H1 (cell line): ENCODE data around the gene YIPF2. TPM values are rescaled to one million over a fixed set of nuclear protein-coding genes. Genes with fewer than 3 reads are reported as not detected.

Source experiments
- CTCF ChIA-PET: fragments of 300-600 bp; sonication (Branson Sonifier 250); formaldehyde crosslinking; loops from one replicate; lab custom pipeline; 2021; ENCODE audit not compliant: partially characterized antibody; lab: Charles Lee
- POLR2A ChIA-PET: fragments of 300-600 bp; sonication (Branson Sonifier 250); formaldehyde crosslinking; loops from one replicate; lab custom pipeline; 2021; ENCODE audit warnings: inconsistent platforms; ENCODE audit not compliant: partially characterized antibody; lab: Charles Lee
- DNase-seq, 2 experiments: peaks; one replicate each; pipeline versions ENCODE4 v3.0.0 to v3.0.0-alpha.2; 2010 to 2022; ENCODE audit warnings: low spot score in 2 of 2, low read depth in 1 of 2, mixed read lengths in 1 of 2
- FAIRE-seq: peaks from 2 replicates; lab custom pipeline; 2011; peaks lifted over from hg19 to GRCh38; lab: Jason Lieb, UNC
- H2AFZ ChIP-seq: 2 replicates; pipeline ENCODE4 v1.8.1; 2012; ENCODE audit warnings: low read length, inconsistent platforms
- H2AK5ac ChIP-seq: 2 replicates; pipeline ENCODE4 v1.6.1; 2013; ENCODE audit warnings: low read depth, low read length
- H2BK120ac ChIP-seq: replicated peaks from 2 replicates; pipeline ENCODE3; 2013; ENCODE audit warnings: low read depth, low read length, inconsistent platforms
- H2BK12ac ChIP-seq: 2 replicates; pipeline ENCODE4 v1.6.1; 2013; ENCODE audit warnings: low read depth, low read length
- H2BK15ac ChIP-seq: 2 replicates; pipeline ENCODE4 v1.6.1; 2013; ENCODE audit warnings: low read length
- H2BK20ac ChIP-seq: 2 replicates; pipeline ENCODE4 v1.6.1; 2013; ENCODE audit warnings: low read length
- H2BK5ac ChIP-seq: 2 replicates; pipeline ENCODE4 v1.6.1; 2013; ENCODE audit warnings: low read depth, low read length
- H3K14ac ChIP-seq: 2 replicates; pipeline ENCODE4 v1.6.1; 2013; ENCODE audit warnings: inconsistent platforms; ENCODE audit not compliant: insufficient read length
- H3K18ac ChIP-seq: 2 replicates; pipeline ENCODE4 v1.6.1; 2013; ENCODE audit warnings: low read length; ENCODE audit errors: extremely low read depth
- H3K23ac ChIP-seq: 2 replicates; pipeline ENCODE4 v1.6.1; 2013; ENCODE audit warnings: inconsistent platforms; ENCODE audit not compliant: insufficient read length
- H3K23me2 ChIP-seq: 2 replicates; pipeline ENCODE4 v1.6.1; 2013; ENCODE audit warnings: low read depth, low read length
- H3K27ac ChIP-seq: 2 replicates; pipeline ENCODE4 v1.6.1; 2011; ENCODE audit warnings: low read depth, low read length, inconsistent platforms
- H3K27me3 ChIP-seq, 4 experiments: replicated peaks in 1 of 4; 1 replicate in 1 of 4; 2 replicates in 3 of 4; pipeline versions ENCODE4 v1.6.1 to v1.8.1; 2011 to 2013; ENCODE audit warnings: low read length in 3 of 4, mild to moderate bottlenecking in 3 of 4, inconsistent platforms in 2 of 4, mixed read lengths in 2 of 4, moderate library complexity in 1 of 4; ENCODE audit not compliant: control insufficient read depth in 3 of 4, insufficient read depth in 3 of 4; ENCODE audit errors: extremely low read depth in 1 of 4
- H3K36me3 ChIP-seq, 4 experiments: 2 replicates each; pipeline versions ENCODE4 v1.6.1 to v1.8.1; 2011 to 2013; ENCODE audit warnings: mild to moderate bottlenecking in 4 of 4, low read length in 3 of 4, moderate library complexity in 2 of 4, control low read depth in 1 of 4, inconsistent platforms in 1 of 4; ENCODE audit not compliant: insufficient read depth in 4 of 4, control insufficient read depth in 2 of 4
- H3K4ac ChIP-seq: replicated peaks from 2 replicates; pipeline ENCODE3; 2013; ENCODE audit warnings: low read length, low read depth, mixed read lengths, inconsistent platforms; ENCODE audit not compliant: insufficient read length
- H3K4me1 ChIP-seq, 4 experiments: replicated peaks in 1 of 4; 1 replicate in 1 of 4; 2 replicates in 3 of 4; pipeline versions ENCODE4 v1.6.1 to v1.8.1; 2011 to 2013; ENCODE audit warnings: low read length in 3 of 4, inconsistent platforms in 2 of 4, mixed read lengths in 1 of 4; ENCODE audit not compliant: insufficient read depth in 4 of 4, control insufficient read depth in 3 of 4
- H3K4me2 ChIP-seq, 2 experiments: 2 replicates each; pipeline versions ENCODE4 v1.6.1 to v1.8.1; 2011 to 2013; ENCODE audit warnings: low read depth in 2 of 2, low read length in 2 of 2, control low read depth in 1 of 2, inconsistent platforms in 1 of 2, mild to moderate bottlenecking in 1 of 2; ENCODE audit not compliant: insufficient read depth in 1 of 2
- H3K4me3 ChIP-seq, 4 experiments: fragments of 200-600, 300-600 bp in 1 of 4; sonication (generic), shearing (Covaris generic), sonication (Bioruptor Twin) in 1 of 4; 2 replicates each; pipeline versions ENCODE4 v1.5.1 to v1.8.1; 2011 to 2016; ENCODE audit warnings: low read length in 4 of 4, low read depth in 3 of 4, control low read depth in 2 of 4, inconsistent platforms in 2 of 4, mild to moderate bottlenecking in 2 of 4, mixed read lengths in 1 of 4, moderate library complexity in 1 of 4; ENCODE audit not compliant: insufficient read depth in 2 of 4; ENCODE audit errors: extremely low read depth in 1 of 4
- H3K56ac ChIP-seq: replicated peaks from 2 replicates; pipeline ENCODE3; 2013; ENCODE audit warnings: low read depth, mild to moderate bottlenecking, mixed read lengths, low read length, inconsistent platforms; ENCODE audit not compliant: insufficient read length
- H3K79me1 ChIP-seq: 2 replicates; pipeline ENCODE4 v1.6.1; 2013; ENCODE audit warnings: low read depth, low read length, control low read depth
- H3K79me2 ChIP-seq, 2 experiments: 2 replicates each; pipeline versions ENCODE4 v1.6.1 to v1.8.1; 2012 to 2013; ENCODE audit warnings: low read length in 2 of 2, mild to moderate bottlenecking in 2 of 2, inconsistent platforms in 1 of 2; ENCODE audit not compliant: insufficient read depth in 2 of 2, control insufficient read depth in 1 of 2
- H3K9ac ChIP-seq, 4 experiments: replicated peaks in 1 of 4; 1 replicate in 1 of 4; 2 replicates in 3 of 4; pipeline versions ENCODE4 v1.6.1 to v1.8.1; 2011 to 2013; ENCODE audit warnings: low read depth in 3 of 4, low read length in 3 of 4, control low read depth in 2 of 4, mild to moderate bottlenecking in 2 of 4, moderate library complexity in 2 of 4, inconsistent platforms in 1 of 4; ENCODE audit errors: extremely low read depth in 1 of 4
- H3K9me3 ChIP-seq, 2 experiments: 2 replicates each; pipeline versions ENCODE4 v1.6.1 to v1.8.1; 2012 to 2013; ENCODE audit warnings: mild to moderate bottlenecking in 2 of 2, moderate library complexity in 2 of 2, control low read depth in 1 of 2, inconsistent platforms in 1 of 2, low read depth in 1 of 2, low read length in 1 of 2, mixed read lengths in 1 of 2; ENCODE audit not compliant: insufficient read depth in 2 of 2
- H4K20me1 ChIP-seq, 2 experiments: replicated peaks in 1 of 2; 2 replicates each; pipeline versions ENCODE3 to v1.8.1; 2011 to 2013; ENCODE audit warnings: inconsistent platforms in 2 of 2, low read length in 2 of 2, mild to moderate bottlenecking in 1 of 2; ENCODE audit not compliant: insufficient read depth in 2 of 2, control insufficient read depth in 1 of 2
- H4K5ac ChIP-seq: 2 replicates; pipeline ENCODE4 v1.6.1; 2013; ENCODE audit warnings: low read length, low read depth, mixed read lengths, inconsistent platforms; ENCODE audit not compliant: insufficient read length
- H4K8ac ChIP-seq: 2 replicates; pipeline ENCODE4 v1.8.0; 2013; ENCODE audit warnings: mild to moderate bottlenecking, moderate library complexity, low read length, inconsistent platforms; ENCODE audit not compliant: insufficient read depth; ENCODE audit errors: extremely low read depth
- H4K91ac ChIP-seq: replicated peaks from 2 replicates; pipeline ENCODE3; 2013; ENCODE audit warnings: low read length, mixed read lengths, inconsistent platforms; ENCODE audit not compliant: insufficient read length
- EZH2 ChIP-seq: fragments of 200-600 bp; sonication (generic); IDR thresholded peaks from 2 replicates; pipeline ENCODE4 v1.7.1; 2012; ENCODE audit warnings: low read depth, mild to moderate bottlenecking, moderate library complexity, low read length, inconsistent platforms; ENCODE audit not compliant: severe bottlenecking
- NANOG ChIP-seq: IDR thresholded peaks from 2 replicates; pipeline ENCODE4 v1.6.1; 2011; ENCODE audit warnings: low read length, low read depth, mild to moderate bottlenecking, inconsistent platforms; ENCODE audit not compliant: insufficient read depth, poor library complexity, severe bottlenecking
- RBBP5 ChIP-seq: IDR thresholded peaks from 2 replicates; pipeline ENCODE4 v1.7.1; 2012; ENCODE audit warnings: low read depth, mild to moderate bottlenecking, inconsistent platforms, low read length, moderate library complexity, borderline replicate concordance
- WGBS, 2 experiments: shearing (Covaris generic) in 1 of 2; methylation state at CpG; one replicate each; pipeline versions ENCODE4 v1.1.6 to v1.1.7; 2013 to 2015; ENCODE audit warnings: low lambda C conversion rate in 2 of 2, mixed read lengths in 2 of 2, inconsistent platforms in 1 of 2, low coverage in 1 of 2, missing lambda C conversion rate in 1 of 2; ENCODE audit not compliant: insufficient replicate concordance in 2 of 2, insufficient coverage in 1 of 2, insufficient read length in 1 of 2; ENCODE audit errors: extremely low coverage in 1 of 2, missing lambda C conversion rate in 1 of 2; 5-methylcytosine and 5-hydroxymethylcytosine counted together
- polyA plus RNA-seq, 7 experiments: library from polyadenylated mRNA; depleted of rRNA in 3 of 7; stranded (reverse) in 5 of 7; unstranded in 2 of 7; fragments of >200 nt in 5 of 7; fragments of 200-250 nt in 2 of 7; gene quantifications; 1 replicate in 5 of 7; 2 replicates in 1 of 7; 4 replicates in 1 of 7; pipeline versions ENCODE4 v1.2.1 to v1.2.3, GENCODE V29; 2011 to 2013; ENCODE audit warnings: missing spikeins in 2 of 7, mixed read lengths in 2 of 7
- total RNA-seq: library from RNA; stranded (reverse); fragmentation: NEBNext Ultra II Directional; extraction: Animal tissue kit (Norgen Biotek cat#: 25700); gene quantifications from 2 replicates; pipeline ENCODE4 v1.2.1, GENCODE V29; 2021
- TF ChIP-seq, protein P1 (sequence below): IDR thresholded peaks from 2 replicates; pipeline ENCODE4 v1.6.1; 2012; ENCODE audit warnings: low read length, inconsistent platforms

YIPF2 gene
- total and polyA plus RNA-seq, 2 of the 8 experiments (the other 6 are each of a cell fraction or from before 2014, with no cell fraction given) = 48.3 to 112 TPM

- H2BK5ac ChIP-seq = no peak overlapping the region
- no peak for DNase-seq
- H3K79me2 ChIP-seq = peaks cover 0 to under 1% of the 10 kb centered on the region in 2 experiments; a peak in 1 of 4 replicates
- peaks cover 0 to 2% (median under 1%) of the 10 kb centered on the region in 4 experiments; a peak in 4 of 7 replicates for H3K4me1 ChIP-seq
- no peak overlapping the region for H2BK20ac ChIP-seq
- H4K5ac ChIP-seq = no peak overlapping the region
- H2BK12ac ChIP-seq = no peak overlapping the region
- H3K79me1 ChIP-seq = peaks cover 5% of the 10 kb centered on the region; the same call in 1 of the 2 replicates
- no peaks in the 10 kb centered on the region for H3K9me3 ChIP-seq
- no peak overlapping the region for H3K14ac ChIP-seq
- H2AFZ ChIP-seq = no peak overlapping the region
- H2BK15ac ChIP-seq = no peak overlapping the region
- H3K4me2 ChIP-seq = no peak overlapping the region
- H3K36me3 ChIP-seq = peaks cover 2 to 48% (median 26%) of the 10 kb centered on the region in 4 experiments
- H3K23ac ChIP-seq = no peak overlapping the region
- H2BK120ac ChIP-seq = no peak overlapping the region
- H3K18ac ChIP-seq = no peak overlapping the region
- H3K4me3 ChIP-seq = no peak overlapping the region
- H4K20me1 ChIP-seq = peaks cover 3 to 13% of the 10 kb centered on the region in 2 experiments
- WGBS, 2 experiments = 86% methylated on average over 12 of the region's 13 CpGs; no CpG with 5 or more reads in 1 of the 2 experiments
- ChIA-PET CTCF (interaction anchor here (0.5 to 1.6 kb wide), 6 partner anchors 13 to 847 kb away, joined by 3 to 4 read pairs (median 3); no protein-coding TSS in a partner anchor), POLR2A (interaction anchor here (1.1 to 1.9 kb wide), 7 partner anchors 9 to 53 kb away, joined by 3 to 6 read pairs (median 3); no protein-coding TSS in a partner anchor)
- no peak overlapping the region for H3K56ac ChIP-seq
- no peak overlapping the region for H4K8ac ChIP-seq
- no peak for FAIRE-seq
- no peak overlapping the region for H4K91ac ChIP-seq
- no peak overlapping the region for H3K27ac ChIP-seq
- H3K9ac ChIP-seq = no peak overlapping the region
- no peaks in the 10 kb centered on the region for H3K27me3 ChIP-seq
- H2AK5ac ChIP-seq = no peak overlapping the region
- H3K23me2 ChIP-seq = peaks cover under 1% of the 10 kb centered on the region; the same call in 1 of the 2 replicates
- H3K4ac ChIP-seq = no peak overlapping the region
- TF ChIP-seq NANOG (no peak), RBBP5 (no peak), EZH2 (no peak)
- TF ChIP-seq, protein P1, sequence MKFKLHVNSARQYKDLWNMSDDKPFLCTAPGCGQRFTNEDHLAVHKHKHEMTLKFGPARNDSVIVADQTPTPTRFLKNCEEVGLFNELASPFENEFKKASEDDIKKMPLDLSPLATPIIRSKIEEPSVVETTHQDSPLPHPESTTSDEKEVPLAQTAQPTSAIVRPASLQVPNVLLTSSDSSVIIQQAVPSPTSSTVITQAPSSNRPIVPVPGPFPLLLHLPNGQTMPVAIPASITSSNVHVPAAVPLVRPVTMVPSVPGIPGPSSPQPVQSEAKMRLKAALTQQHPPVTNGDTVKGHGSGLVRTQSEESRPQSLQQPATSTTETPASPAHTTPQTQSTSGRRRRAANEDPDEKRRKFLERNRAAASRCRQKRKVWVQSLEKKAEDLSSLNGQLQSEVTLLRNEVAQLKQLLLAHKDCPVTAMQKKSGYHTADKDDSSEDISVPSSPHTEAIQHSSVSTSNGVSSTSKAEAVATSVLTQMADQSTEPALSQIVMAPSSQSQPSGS = no peak
Observed at GRCh38 chr19:10922638-10923014, 5.8 kb downstream of the YIPF2 start.
